Prostate gland (tissue), 2 donors: ENCODE results near the gene NTM. TPM values are rescaled to one million over a fixed set of nuclear protein-coding genes. Genes with fewer than 3 reads are reported as not detected.
"Not testable (repeated sequence)": the region's sequence is repeated elsewhere in the genome, so short reads cannot be mapped to it uniquely, and the experiment has no call there.

Experiments used
- DNase-seq: peaks from one replicate; pipeline ENCODE4 v3.0.0-alpha.2; 2019; ENCODE audit warnings: low spot score
- H3K27ac ChIP-seq, 2 donors: fragments of 200-600 bp; sonication (generic); 2 replicates each; pipeline ENCODE4 v1.5.1; 2017 to 2019
- H3K27me3 ChIP-seq: fragments of 200-600 bp; sonication (generic); replicated peaks from 2 replicates; pipeline ENCODE4 v1.5.1; 2019; ENCODE audit not compliant: insufficient read depth
- H3K36me3 ChIP-seq, 2 donors: fragments of 200-600 bp; sonication (generic); 1 replicate in 1 of 2; 2 replicates in 1 of 2; pipeline versions ENCODE4 v1.5.1 to v1.8.1; 2017 to 2019
- H3K4me1 ChIP-seq: fragments of 200-600 bp; sonication (generic); replicated peaks from 2 replicates; pipeline ENCODE4 v1.5.1; 2019
- H3K4me3 ChIP-seq, 2 donors: fragments of 200-600 bp; sonication (generic); 2 replicates each; pipeline ENCODE4 v1.5.1; 2017 to 2019
- H3K9me3 ChIP-seq: fragments of 200-600 bp; sonication (generic); 2 replicates; pipeline ENCODE4 v1.5.1; 2017
- CTCF ChIP-seq, 4 experiments: fragments of 200-600 bp in 2 of 4; fragments of 450-650 bp in 2 of 4; sonication (generic) in 2 of 4; IDR thresholded peaks; 1 replicate in 3 of 4; 2 replicates in 1 of 4; pipeline ENCODE4 v1.5.1; 2016 to 2019; ENCODE audit warnings: antibody characterized with exemption in 4 of 4, mild to moderate bottlenecking in 2 of 4, moderate library complexity in 2 of 4
- POLR2A ChIP-seq: fragments of 450-650 bp; IDR thresholded peaks from one replicate; pipeline ENCODE4 v1.6.1; 2016; ENCODE audit warnings: antibody characterized with exemption, mild to moderate bottlenecking
- POLR2AphosphoS5 ChIP-seq: sonication (generic); formaldehyde crosslinking; IDR thresholded peaks from one replicate; pipeline ENCODE4 v1.6.1; 2017; ENCODE audit warnings: antibody characterized with exemption
- WGBS: methylation state at CpG from one replicate; pipeline ENCODE4 v1.1.5; 2018; 5-methylcytosine and 5-hydroxymethylcytosine counted together
- intact Hi-C: fragments of 100-400 bp; cut with DNase I; formaldehyde crosslinking; loops from one replicate; pipeline ENCODE4 v1.14.2; 2022
- total RNA-seq, 2 donors: library from RNA; depleted of rRNA; stranded (reverse); fragments of >200 nt; gene quantifications; one replicate each; pipeline ENCODE4 v1.1.0, GENCODE V29; 2016

NTM gene
- total RNA-seq, 2 donors from 2014 or later = 7.4 TPM; not detected in 1

GRCh38 chr11:132068556-132068955, 698.1 kb downstream of the NTM start:
- TF ChIP-seq POLR2A (no peak), CTCF (IDR thresholded peaks at IDR 0.05) (no peak), POLR2AphosphoS5 (no peak)
- no peak for DNase-seq
- intact Hi-C loops = no loop called here
- H3K36me3 ChIP-seq = no peaks in the 10 kb centered on the region
- no peaks in the 10 kb centered on the region for H3K4me1 ChIP-seq
- H3K27me3 ChIP-seq = peaks cover 3% of the 10 kb centered on the region
- H3K9me3 ChIP-seq = no peaks in the 10 kb centered on the region
- H3K4me3 ChIP-seq = no peak overlapping the region
- no peak overlapping the region for H3K27ac ChIP-seq

- H3K27me3 ChIP-seq, H3K4me1 ChIP-seq, H3K27ac ChIP-seq, H3K36me3 ChIP-seq, H3K4me3 ChIP-seq, intact Hi-C loops, H3K9me3 ChIP-seq, DNase-seq: not testable (repeated sequence)
- 93% methylated on average over 15 of the region's 15 CpGs for WGBS
These were observed 699.2 kb downstream of the NTM start for GRCh38 chr11:132069593-132069992.

GRCh38 chr11:132070907-132071306, 700.5 kb downstream of the NTM start:
- H3K4me1 ChIP-seq, H3K36me3 ChIP-seq, H3K4me3 ChIP-seq, DNase-seq, H3K27ac ChIP-seq, intact Hi-C loops, H3K27me3 ChIP-seq, H3K9me3 ChIP-seq: not testable (repeated sequence)
- 97% methylated on average over 17 of the region's 17 CpGs for WGBS

- Histone ChIP-seq H3K9me3 (no peaks in the 10 kb centered on the region), H3K27me3 (no peaks in the 10 kb centered on the region), H3K36me3 (no peaks in the 10 kb centered on the region), H3K4me1 (no peaks in the 10 kb centered on the region), H3K4me3 (no peak overlapping the region), H3K27ac (no peak overlapping the region)
- no peak for DNase-seq
- 36% methylated on average over 6 of the region's 6 CpGs for WGBS
- intact Hi-C loops = no loop called here
- TF ChIP-seq POLR2A (no peak), POLR2AphosphoS5 (no peak), CTCF (IDR thresholded peaks at IDR 0.05) (no peak)
These were observed 701.8 kb downstream of the NTM start for GRCh38 chr11:132072044-132072857.

GRCh38 chr11:132072858-132073211, 702.4 kb downstream of the NTM start:
- no peak for DNase-seq
- intact Hi-C loops = no loop called here
- no peaks in the 10 kb centered on the region for H3K36me3 ChIP-seq
- no peaks in the 10 kb centered on the region for H3K9me3 ChIP-seq
- no peak overlapping the region for H3K4me3 ChIP-seq
- no peaks in the 10 kb centered on the region for H3K4me1 ChIP-seq
- H3K27ac ChIP-seq = no peak overlapping the region
- TF ChIP-seq CTCF (IDR thresholded peaks at IDR 0.05) (no peak), POLR2AphosphoS5 (no peak), POLR2A (no peak)
- 59% methylated on average over 3 of the region's 3 CpGs for WGBS
- no peaks in the 10 kb centered on the region for H3K27me3 ChIP-seq

- intact Hi-C loops = no loop called here
These were observed 703.4 kb downstream of the NTM start for GRCh38 chr11:132073787-132074186.

More at GRCh38 chr11:132073787-132074186, 703.4 kb downstream of the NTM start:
- Histone ChIP-seq H3K27me3 (no peaks in the 10 kb centered on the region), H3K9me3 (no peaks in the 10 kb centered on the region), H3K36me3 (no peaks in the 10 kb centered on the region), H3K4me3 (no peak overlapping the region), H3K27ac (no peak overlapping the region), H3K4me1 (no peaks in the 10 kb centered on the region)
- TF ChIP-seq POLR2AphosphoS5 = no peak
- no peak for TF ChIP-seq POLR2A
- TF ChIP-seq CTCF (IDR thresholded peaks at IDR 0.05) = no peak
- DNase-seq = no peak
- WGBS = 75% methylated on average over 1 of the region's 1 CpG
